Measurements from ENCODE around the gene NOS3.

The NOS3 gene

DNA sequence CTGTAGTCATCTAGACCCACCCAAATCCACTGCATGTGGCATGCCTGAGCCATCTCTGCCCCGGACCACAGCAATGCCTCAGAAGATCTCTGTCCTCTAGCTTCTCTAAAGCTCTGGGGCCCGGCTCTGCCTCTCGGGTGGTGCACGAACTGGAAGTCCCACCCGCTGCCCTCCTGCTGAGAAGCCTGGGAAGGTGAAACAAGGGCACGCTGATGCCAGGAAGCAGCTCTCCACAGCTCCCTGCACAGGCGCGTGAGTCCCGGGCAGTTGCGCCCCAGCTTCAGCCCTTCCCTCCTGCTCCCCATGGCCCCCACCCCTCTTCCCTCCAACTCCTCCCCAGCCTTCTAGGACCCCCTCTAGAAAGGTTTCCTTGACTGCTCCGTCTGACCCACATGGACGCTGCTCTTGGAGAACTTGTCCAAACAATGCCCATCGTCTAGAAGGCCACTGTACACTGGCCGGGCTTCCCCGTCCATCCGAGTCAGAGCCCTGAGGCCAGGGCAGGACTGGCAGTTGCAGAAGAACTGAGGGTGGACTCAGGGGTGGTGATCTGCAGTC lies 25.5 kb upstream of the NOS3 start:
- DNase-seq: no peak

GRCh38 chr7:150966002-150966401 lies 24.8 kb upstream of the NOS3 start:
- DNase-seq: no peak

DNA sequence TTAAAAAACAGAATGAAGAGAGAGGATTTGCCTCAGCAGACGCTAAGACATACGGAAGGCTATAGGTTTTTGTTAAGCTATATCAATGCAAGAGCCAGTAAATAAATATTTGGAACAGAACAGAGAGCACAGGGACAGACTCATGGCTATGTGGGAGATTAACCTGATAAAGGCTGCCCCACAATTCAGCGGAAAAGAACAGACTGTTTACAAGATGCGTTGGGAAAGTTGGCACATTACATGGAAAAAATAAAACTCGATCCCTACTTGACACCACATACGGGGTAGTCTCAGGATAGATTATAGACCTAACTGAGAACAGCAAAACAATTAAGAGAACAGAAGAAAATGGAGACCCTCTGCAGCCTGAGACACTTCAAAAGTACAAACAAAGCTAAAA lies 23.5 kb upstream of the NOS3 start:
- DNase-seq: no peak

GRCh38 chr7:150968056-150968733 lies 22.6 kb upstream of the NOS3 start:
- no peak for DNase-seq

DNA sequence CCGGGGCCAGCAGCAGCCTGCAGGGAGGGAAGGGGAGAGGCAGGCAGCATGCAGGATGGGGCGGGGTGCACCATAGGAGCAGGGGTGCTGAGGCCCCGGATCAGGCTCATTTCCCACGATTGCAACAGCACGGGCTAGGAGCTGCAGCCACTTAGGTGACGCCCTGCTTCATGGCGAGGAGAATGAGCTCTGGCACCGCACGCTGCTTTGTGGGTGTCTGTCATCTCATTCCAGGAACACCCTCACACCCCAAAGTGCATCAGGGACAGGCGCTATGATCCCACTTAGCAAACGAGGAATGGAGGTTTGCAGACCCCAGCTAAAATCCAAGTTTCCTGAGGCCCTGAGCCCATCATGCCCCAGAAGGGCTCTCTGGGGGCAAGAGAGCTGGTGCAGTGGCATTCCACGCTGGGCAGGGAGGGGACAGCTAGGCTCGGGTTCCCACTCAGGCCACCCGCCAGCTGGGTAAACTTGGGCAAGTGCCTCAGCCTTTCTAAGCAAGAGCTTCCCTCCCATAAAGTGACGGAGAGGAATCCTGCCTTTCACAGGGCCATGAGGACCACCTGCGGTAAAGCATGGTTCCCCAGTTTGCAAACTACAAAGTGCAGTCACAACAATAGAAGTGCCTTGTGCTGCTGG lies 22.0 kb upstream of the NOS3 start:
- DNase-seq: no peak

- DNase-seq: no peak
These were observed 21.3 kb upstream of the NOS3 start for GRCh38 chr7:150969475-150969874.

GRCh38 chr7:150970424-150970823 lies 20.4 kb upstream of the NOS3 start:
- DNase-seq: no peak

- DNase-seq: no peak
These were observed 19.4 kb upstream of the NOS3 start for GRCh38 chr7:150971242-150972022.

DNA sequence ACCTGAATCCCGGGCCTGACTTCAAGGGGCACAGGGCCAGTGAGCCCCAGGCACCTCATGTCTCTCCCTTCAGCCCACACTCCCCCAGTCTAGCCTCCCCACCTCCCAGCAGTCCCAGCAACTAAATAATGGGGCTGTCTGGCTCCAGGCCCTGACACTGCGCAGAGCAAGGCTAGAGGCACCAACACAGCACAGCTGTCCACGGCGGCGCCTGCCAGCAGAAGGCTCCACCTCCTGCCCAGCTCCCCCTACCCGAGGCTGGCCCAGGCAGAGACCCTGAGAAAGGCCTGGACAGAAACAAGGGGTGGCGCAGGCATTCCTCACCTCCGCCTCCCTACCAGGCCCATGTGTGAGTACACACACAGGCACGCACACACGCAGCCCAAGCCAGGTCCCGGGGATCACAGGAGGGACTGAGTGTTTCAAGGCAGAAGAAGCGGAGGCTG lies 18.8 kb upstream of the NOS3 start:
- DNase-seq: no peak

DNA sequence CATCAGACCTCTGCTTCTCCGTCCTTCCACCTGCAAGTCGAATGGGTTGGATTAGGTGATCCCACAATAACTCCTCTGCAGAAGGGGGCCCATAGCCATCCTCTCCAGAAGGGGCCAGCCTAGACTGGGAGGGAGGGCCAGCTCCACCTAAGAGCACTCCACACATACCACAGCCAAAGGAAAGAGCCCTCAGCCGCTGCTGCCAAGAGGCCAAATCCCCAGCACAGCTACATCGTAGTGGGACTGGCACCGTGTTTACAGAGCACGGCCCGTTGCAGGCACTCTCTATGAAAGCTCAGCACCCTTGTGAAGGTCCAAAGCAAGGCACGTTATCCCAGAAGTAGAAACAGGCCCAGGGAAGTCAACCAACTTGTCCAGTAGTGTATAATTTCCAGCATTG lies 18.1 kb upstream of the NOS3 start:
- DNase-seq: no peak

- DNase-seq: peak; percentile 58
These were observed 17.0 kb upstream of the NOS3 start for GRCh38 chr7:150973571-150974451.

- peak; percentile 80 for DNase-seq
These were observed 16.1 kb upstream of the NOS3 start for GRCh38 chr7:150974468-150975391.

DNA sequence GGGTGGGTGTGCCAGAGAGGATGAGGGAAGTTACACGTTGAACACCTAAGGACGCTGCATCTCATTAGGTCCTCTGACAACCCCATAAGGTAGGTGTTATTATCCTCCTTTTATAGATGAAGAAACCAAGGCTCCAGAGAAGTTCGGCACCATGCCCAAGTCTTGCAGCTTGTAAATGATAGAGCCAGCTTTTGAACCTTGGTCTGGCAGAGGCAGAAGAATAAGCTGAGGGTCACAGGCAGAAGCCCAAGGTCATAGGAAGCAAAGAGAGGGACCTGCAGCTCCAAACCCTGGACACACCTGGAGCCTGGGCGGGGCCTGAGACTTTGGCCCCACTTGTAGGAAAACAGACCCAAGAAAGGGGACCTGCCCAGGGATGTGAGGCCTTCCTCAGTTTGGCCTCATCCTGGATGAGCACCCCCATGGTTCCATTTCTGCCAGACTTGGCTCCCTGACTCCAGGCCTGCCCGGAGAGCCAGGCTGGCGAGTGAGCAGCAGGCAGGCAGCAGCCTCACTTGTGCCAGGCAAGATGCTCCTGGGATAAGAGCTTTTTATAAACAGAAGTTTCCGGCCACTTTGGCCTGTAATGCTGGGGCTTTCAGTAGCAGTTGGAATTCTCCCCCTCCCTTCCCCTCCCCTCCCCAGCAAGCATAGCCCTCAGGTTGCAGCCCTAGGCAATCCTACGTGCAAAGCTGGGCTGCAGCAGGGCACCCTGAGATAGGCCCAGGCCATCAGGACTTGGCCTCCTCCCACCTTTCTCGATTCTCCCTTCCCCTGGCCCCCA lies 15.1 kb upstream of the NOS3 start:
- no peak for DNase-seq

GRCh38 chr7:150976529-150977381 lies 14.1 kb upstream of the NOS3 start:
- DNase-seq: no peak

DNA sequence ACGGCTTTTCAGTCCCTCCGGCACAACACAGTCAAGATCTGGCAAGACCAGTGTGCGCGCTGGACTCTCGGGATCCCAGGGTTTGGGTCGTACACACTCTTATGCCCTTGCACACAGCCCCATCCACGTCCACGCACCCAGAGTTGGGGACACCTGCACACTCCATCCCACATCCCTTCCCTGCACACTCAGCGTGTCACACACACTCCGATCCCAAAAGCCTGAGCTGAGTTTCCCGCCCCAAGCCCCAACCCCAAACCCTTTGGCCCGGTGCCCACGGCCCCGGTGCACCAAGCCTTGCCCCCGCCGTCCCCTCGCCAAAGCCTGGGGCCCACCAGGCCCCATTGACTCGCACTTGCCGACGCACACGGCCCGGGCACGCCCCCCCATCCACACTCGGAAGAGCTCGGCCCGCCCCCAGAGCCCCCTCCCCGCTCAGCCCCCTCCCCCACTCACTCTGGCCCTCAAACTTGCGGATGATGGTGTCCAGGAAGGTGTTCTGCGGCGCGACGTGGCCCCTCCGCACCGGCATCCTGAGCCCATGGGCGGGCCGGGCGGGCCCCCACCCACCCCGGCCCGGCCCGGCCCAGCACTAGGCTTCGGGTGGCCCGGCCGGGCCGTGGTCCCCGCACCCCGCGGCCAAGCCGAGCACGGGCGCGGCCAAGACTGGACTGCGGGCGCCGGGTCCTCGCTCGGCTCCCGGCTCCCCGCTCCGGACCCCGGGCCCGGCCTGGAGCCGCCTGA lies 13.3 kb upstream of the NOS3 start:
- no peak for DNase-seq

GRCh38 chr7:150978126-150978789 lies 12.6 kb upstream of the NOS3 start, which contains the start of gene KCNH2:
TSS of gene KCNH2 (minus strand) at chr7:150978321. CDS start at chr7:150977913, 408 bp downstream.
- DNase-seq: peak; percentile 27

GRCh38 chr7:150979713-150980390 lies 11.0 kb upstream of the NOS3 start:
- no peak for DNase-seq

Data from central memory CD4-positive, alpha-beta T cell (primary cell).